ENCODE measurements around the gene LRRFIP2. TPM values are rescaled to one million over a fixed set of nuclear protein-coding genes. Genes with fewer than 3 reads are reported as not detected.

Gene LRRFIP2
- total RNA-seq, 1 donor from 2014 or later: 36.7 TPM

DNA sequence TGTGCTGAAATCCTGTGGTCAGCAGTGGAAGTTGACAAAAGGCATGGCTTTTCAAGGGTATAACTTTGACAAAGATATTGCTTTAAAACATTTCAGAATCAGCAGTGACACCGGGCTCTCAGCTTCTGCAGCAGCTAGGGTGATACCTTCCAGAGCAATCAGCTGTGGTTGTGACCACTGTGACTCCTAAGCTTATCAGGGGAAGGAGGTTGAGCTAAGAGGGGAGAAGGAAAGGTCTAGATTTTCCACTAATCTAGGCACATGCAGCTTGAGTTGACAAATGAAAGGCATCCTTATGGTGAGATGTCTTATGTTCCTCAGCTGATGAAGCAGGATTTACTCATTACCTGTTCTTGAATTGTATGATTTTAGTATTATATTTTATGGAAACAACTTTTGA lies 16.3 kb upstream of the LRRFIP2 start:
- H3F3A ChIP-seq (ENCODE audit: low read depth): no peaks in the 10 kb centered on the region
- Mint-ChIP-seq H3K4me3 (no peak overlapping the region), H3K27me3 (ENCODE audit: insufficient read depth, low read depth) (peaks cover 3% of the 10 kb centered on the region), H3K36me3 (no peaks in the 10 kb centered on the region), H3K4me1 (no peaks in the 10 kb centered on the region), H3K27ac (no peak overlapping the region), H3K9me3 (no peaks in the 10 kb centered on the region)
- H3K9me3 ChIP-seq (ENCODE audit: low read depth): no peaks in the 10 kb centered on the region
- H3K4me1 ChIP-seq: no peaks in the 10 kb centered on the region
- H2AFZ ChIP-seq (replicated peaks): no peak overlapping the region
- H3K4me3 ChIP-seq: no peak overlapping the region
- H3K9ac ChIP-seq: no peak overlapping the region
- no peaks in the 10 kb centered on the region for H3K36me3 ChIP-seq
- no peak overlapping the region for H3K4me2 ChIP-seq
- no peak for DNase-seq (ENCODE audit: low spot score)
- H4K20me1 ChIP-seq (ENCODE audit: low read depth): no peaks in the 10 kb centered on the region
- no peak for TF ChIP-seq EZH2phosphoT487 (IDR thresholded peaks at IDR 0.05)
- H3K27ac ChIP-seq: no peak overlapping the region
- no peaks in the 10 kb centered on the region for H3K79me2 ChIP-seq (ENCODE audit: low read depth)
- no peaks in the 10 kb centered on the region for H3K27me3 ChIP-seq

DNA sequence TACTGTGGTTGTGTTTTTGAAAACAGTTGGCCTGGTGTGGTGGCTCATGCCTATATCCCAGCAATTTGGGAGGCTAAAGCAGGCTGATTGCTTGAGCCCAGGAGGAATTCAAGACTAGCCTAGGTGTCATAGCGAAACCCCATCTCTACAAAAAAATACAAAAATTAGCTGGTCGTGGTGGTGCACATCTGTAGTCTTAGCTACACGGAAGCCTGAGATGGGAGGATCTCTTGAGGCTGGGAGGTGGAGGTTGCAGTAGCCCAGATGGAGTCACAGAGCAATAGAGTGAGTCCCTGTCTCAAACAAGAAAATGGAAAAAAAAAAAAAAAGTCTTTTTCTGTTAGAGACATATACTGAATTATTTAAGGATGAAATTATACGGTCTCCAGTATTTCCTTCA lies 14.7 kb upstream of the LRRFIP2 start:
- TF ChIP-seq, protein P1, sequence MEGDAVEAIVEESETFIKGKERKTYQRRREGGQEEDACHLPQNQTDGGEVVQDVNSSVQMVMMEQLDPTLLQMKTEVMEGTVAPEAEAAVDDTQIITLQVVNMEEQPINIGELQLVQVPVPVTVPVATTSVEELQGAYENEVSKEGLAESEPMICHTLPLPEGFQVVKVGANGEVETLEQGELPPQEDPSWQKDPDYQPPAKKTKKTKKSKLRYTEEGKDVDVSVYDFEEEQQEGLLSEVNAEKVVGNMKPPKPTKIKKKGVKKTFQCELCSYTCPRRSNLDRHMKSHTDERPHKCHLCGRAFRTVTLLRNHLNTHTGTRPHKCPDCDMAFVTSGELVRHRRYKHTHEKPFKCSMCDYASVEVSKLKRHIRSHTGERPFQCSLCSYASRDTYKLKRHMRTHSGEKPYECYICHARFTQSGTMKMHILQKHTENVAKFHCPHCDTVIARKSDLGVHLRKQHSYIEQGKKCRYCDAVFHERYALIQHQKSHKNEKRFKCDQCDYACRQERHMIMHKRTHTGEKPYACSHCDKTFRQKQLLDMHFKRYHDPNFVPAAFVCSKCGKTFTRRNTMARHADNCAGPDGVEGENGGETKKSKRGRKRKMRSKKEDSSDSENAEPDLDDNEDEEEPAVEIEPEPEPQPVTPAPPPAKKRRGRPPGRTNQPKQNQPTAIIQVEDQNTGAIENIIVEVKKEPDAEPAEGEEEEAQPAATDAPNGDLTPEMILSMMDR (IDR thresholded peaks at IDR 0.05): no peak
- TF ChIP-seq EZH2 (IDR thresholded peaks at IDR 0.05): no peak
- TF ChIP-seq EZH2phosphoT487 (IDR thresholded peaks at IDR 0.05): no peak
- Mint-ChIP-seq H3K4me1 (no peaks in the 10 kb centered on the region), H3K27ac (no peak overlapping the region), H3K4me3 (no peak overlapping the region), H3K9me3 (no peaks in the 10 kb centered on the region), H3K36me3 (no peaks in the 10 kb centered on the region), H3K27me3 (ENCODE audit: insufficient read depth, low read depth) (peaks cover 3% of the 10 kb centered on the region)
- DNase-seq (ENCODE audit: low spot score): no peak
- Histone ChIP-seq H3K4me1 (no peaks in the 10 kb centered on the region), H3K27me3 (no peaks in the 10 kb centered on the region), H3K9ac (no peak overlapping the region), H3K9me3 (ENCODE audit: low read depth) (no peaks in the 10 kb centered on the region), H3K4me3 (no peak overlapping the region), H4K20me1 (ENCODE audit: low read depth) (no peaks in the 10 kb centered on the region), H3K79me2 (ENCODE audit: low read depth) (no peaks in the 10 kb centered on the region), H3K36me3 (no peaks in the 10 kb centered on the region), H3F3A (ENCODE audit: low read depth) (no peaks in the 10 kb centered on the region), H3K4me2 (no peak overlapping the region), H3K27ac (no peak overlapping the region), H2AFZ (replicated peaks) (no peak overlapping the region)

DNA sequence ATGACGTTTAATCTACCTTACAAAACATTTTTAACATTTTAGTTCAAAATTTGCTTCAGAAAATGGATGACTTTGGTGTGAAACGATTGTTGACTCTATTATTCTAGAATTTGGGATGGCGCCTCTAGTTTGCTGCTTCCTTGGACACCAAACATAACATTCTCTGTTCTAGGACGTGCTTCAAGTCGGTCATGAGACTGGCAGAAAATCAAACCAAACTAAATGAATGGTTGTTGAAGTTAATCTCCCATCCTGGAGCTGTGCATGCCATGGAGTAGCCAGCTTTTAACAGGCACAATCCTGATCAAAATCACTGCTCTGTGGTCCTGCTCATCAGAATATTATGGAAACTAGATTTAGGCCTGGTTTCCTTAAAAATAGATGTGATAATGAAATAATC lies 9.6 kb upstream of the LRRFIP2 start:
- no peak overlapping the region for H3K27ac ChIP-seq
- H2AFZ ChIP-seq (replicated peaks): no peak overlapping the region
- H3K4me2 ChIP-seq: no peak overlapping the region
- H3K27ac Mint-ChIP-seq: no peak overlapping the region
- no peaks in the 10 kb centered on the region for H4K20me1 ChIP-seq (ENCODE audit: low read depth)
- TF ChIP-seq EZH2 (IDR thresholded peaks at IDR 0.05): no peak
- TF ChIP-seq, protein P1 (IDR thresholded peaks at IDR 0.05): no peak
- TF ChIP-seq EZH2phosphoT487 (IDR thresholded peaks at IDR 0.05): no peak
- no peaks in the 10 kb centered on the region for H3K36me3 ChIP-seq
- no peak overlapping the region for H3K4me3 Mint-ChIP-seq
- H3K4me3 ChIP-seq: no peak overlapping the region
- no peaks in the 10 kb centered on the region for H3K27me3 ChIP-seq
- H3K4me1 Mint-ChIP-seq: peaks cover 2% of the 10 kb centered on the region
- H3K9ac ChIP-seq: no peak overlapping the region
- H3K27me3 Mint-ChIP-seq (ENCODE audit: insufficient read depth, low read depth): no peaks in the 10 kb centered on the region
- H3K4me1 ChIP-seq: no peaks in the 10 kb centered on the region
- H3K36me3 Mint-ChIP-seq: peaks cover 3% of the 10 kb centered on the region
- H3K9me3 ChIP-seq (ENCODE audit: low read depth): no peaks in the 10 kb centered on the region
- H3K9me3 Mint-ChIP-seq: no peaks in the 10 kb centered on the region
- H3K79me2 ChIP-seq (ENCODE audit: low read depth): peaks cover 4% of the 10 kb centered on the region
- DNase-seq (ENCODE audit: low spot score): no peak
- H3F3A ChIP-seq (ENCODE audit: low read depth): no peaks in the 10 kb centered on the region

DNA sequence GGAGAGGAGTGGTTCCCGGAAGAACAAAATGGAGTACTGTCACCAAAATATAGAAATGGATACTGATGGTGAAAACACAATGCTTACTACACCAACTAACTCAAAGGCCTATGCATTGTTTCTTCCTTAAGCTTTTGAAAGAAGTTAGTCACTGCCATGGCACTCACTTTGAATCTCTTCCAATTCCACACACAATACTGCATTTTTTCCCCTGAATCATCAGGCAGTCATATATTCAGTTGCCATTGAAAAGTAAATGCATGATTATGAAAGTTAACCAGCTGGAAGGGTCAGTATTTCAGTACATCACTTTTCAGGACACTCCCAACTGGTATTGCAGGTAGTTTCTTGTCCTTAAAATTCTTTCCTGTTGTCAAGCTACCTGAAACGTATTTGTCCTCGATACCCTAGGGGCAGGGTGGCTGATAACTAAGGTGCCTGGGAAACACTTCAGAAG lies 9.0 kb upstream of the LRRFIP2 start:
- H3K9ac ChIP-seq: no peak overlapping the region
- no peak overlapping the region for H3K4me3 Mint-ChIP-seq

More for the DNA sequence above, 9.0 kb upstream of the LRRFIP2 start:
- H2AFZ ChIP-seq (replicated peaks): no peak overlapping the region
- no peaks in the 10 kb centered on the region for H3F3A ChIP-seq (ENCODE audit: low read depth)
- peaks cover 2% of the 10 kb centered on the region for H3K4me1 Mint-ChIP-seq
- peaks cover 9% of the 10 kb centered on the region for H3K79me2 ChIP-seq (ENCODE audit: low read depth)
- no peaks in the 10 kb centered on the region for H4K20me1 ChIP-seq (ENCODE audit: low read depth)
- H3K4me2 ChIP-seq: no peak overlapping the region
- no peaks in the 10 kb centered on the region for H3K9me3 ChIP-seq (ENCODE audit: low read depth)
- no peaks in the 10 kb centered on the region for H3K27me3 Mint-ChIP-seq (ENCODE audit: insufficient read depth, low read depth)
- H3K4me1 ChIP-seq: no peaks in the 10 kb centered on the region
- no peak overlapping the region for H3K27ac ChIP-seq
- H3K4me3 ChIP-seq: no peak overlapping the region
- TF ChIP-seq, protein P1 (IDR thresholded peaks at IDR 0.05): no peak
- TF ChIP-seq EZH2phosphoT487 (IDR thresholded peaks at IDR 0.05) (no peak), EZH2 (IDR thresholded peaks at IDR 0.05) (no peak)
- DNase-seq (ENCODE audit: low spot score): no peak
- H3K27me3 ChIP-seq: no peaks in the 10 kb centered on the region
- no peaks in the 10 kb centered on the region for H3K36me3 ChIP-seq
- no peak overlapping the region for H3K27ac Mint-ChIP-seq
- H3K9me3 Mint-ChIP-seq: no peaks in the 10 kb centered on the region
- H3K36me3 Mint-ChIP-seq: peaks cover 3% of the 10 kb centered on the region
